ENCODE data around the gene CARD6. TPM values are rescaled to one million over a fixed set of nuclear protein-coding genes. Genes with fewer than 3 reads are reported as not detected.
A peak's percentile ranks its signal among the peaks of the same experiment; 100 is the strongest.
"Not testable (repeated sequence)": the region's sequence is repeated elsewhere in the genome, so short reads cannot be mapped to it uniquely, and the experiment has no call there.

The CARD6 gene
- total and polyA plus RNA-seq, 2 of the 4 experiments (the other 2 are of a cell fraction): 1.8 to 4.3 TPM

GRCh38 chr5:40792691-40793090 is 48.5 kb upstream of the CARD6 start:
- H3K23ac ChIP-seq (ENCODE audit: low read depth, low read length); H3K4me2 ChIP-seq (ENCODE audit: low read depth, low read length); BruUV-seq (replicated peaks); H4K5ac ChIP-seq (ENCODE audit: low read depth, low read length); H3K27ac ChIP-seq (ENCODE audit: insufficient read depth, low read length); H3K9me3 ChIP-seq (ENCODE audit: control insufficient read depth, insufficient read depth, low read length); H2AK9ac ChIP-seq (replicated peaks; ENCODE audit: low read depth, low read length, poor library complexity); H2AK5ac ChIP-seq (ENCODE audit: low read depth, low read length); H2BK5ac ChIP-seq (ENCODE audit: low read depth, low read length, poor library complexity, severe bottlenecking); H2BK120ac ChIP-seq (ENCODE audit: low read depth, low read length); H2AFZ ChIP-seq (replicated peaks; ENCODE audit: low read length, poor library complexity); intact Hi-C loops (cut with micrococcal nuclease); H4K8ac ChIP-seq (ENCODE audit: low read depth in 2 of 2, low read length in 2 of 2); H3K36me3 ChIP-seq (ENCODE audit: control insufficient read depth, insufficient read depth, low read length); in situ Hi-C loops (cut with MboI; ENCODE audit: low sequenced_read_pairs); ATAC-seq (ENCODE audit: low read depth); H3K14ac ChIP-seq (replicated peaks; ENCODE audit: low read depth, low read length); H3K4me3 ChIP-seq (ENCODE audit: insufficient read depth, low read depth, low read length); H3K9me1 ChIP-seq (ENCODE audit: insufficient read depth, low read length); H4K91ac ChIP-seq (ENCODE audit: insufficient read depth, low read depth, low read length); H3K56ac ChIP-seq (ENCODE audit: extremely low read depth, insufficient read depth, low read length); H2BK20ac ChIP-seq (ENCODE audit: low read depth, low read length); CTCF ChIA-PET; H3K27me3 ChIP-seq (ENCODE audit: control insufficient read depth, insufficient read depth, low read length); H3K4me1 ChIP-seq (ENCODE audit: control insufficient read depth, insufficient read depth, low read length); H3K9ac ChIP-seq (ENCODE audit: low read depth, low read length); H3K18ac ChIP-seq (ENCODE audit: low read depth, low read length); dilution Hi-C loops (cut with HindIII; ENCODE audit: low sequenced_read_pairs, unreplicated experiment); H3K4ac ChIP-seq (ENCODE audit: low read depth, low read length); H2BK15ac ChIP-seq (ENCODE audit: low read depth, low read length): not testable (repeated sequence)
- DNase-seq: peak; percentile 27
- POLR2A ChIA-PET (ENCODE audit: unreplicated experiment): interaction anchor here (0.7 kb wide), 1 partner anchor 14 kb away, joined by 3 read pairs; no protein-coding TSS in a partner anchor
- Histone ChIP-seq H4K20me1 (ENCODE audit: insufficient read depth, low read length) (peaks cover 89% of the 10 kb centered on the region), H3K79me1 (ENCODE audit: low read depth in 1 of 2, low read length in 2 of 2) (peaks cover 0 to 45% of the 10 kb centered on the region in 2 experiments; a peak in 2 of 4 replicates)
- no CpG with 5 or more reads among the region's 10 CpGs for WGBS, 2 experiments (ENCODE audit: extremely low coverage in 2 of 2, insufficient read length in 1 of 2)

GRCh38 chr5:40794340-40794739 is 46.8 kb upstream of the CARD6 start:
- Histone ChIP-seq H4K20me1 (ENCODE audit: insufficient read depth, low read length) (peaks cover 76% of the 10 kb centered on the region), H3K79me1 (ENCODE audit: low read depth in 1 of 2, low read length in 2 of 2) (peaks cover 0 to 39% of the 10 kb centered on the region in 2 experiments; a peak in 2 of 4 replicates)
- H2BK5ac ChIP-seq (ENCODE audit: low read depth, low read length, poor library complexity, severe bottlenecking); BruUV-seq (replicated peaks); H2AK5ac ChIP-seq (ENCODE audit: low read depth, low read length); H3K4me2 ChIP-seq (ENCODE audit: low read depth, low read length); H4K8ac ChIP-seq (ENCODE audit: low read depth in 2 of 2, low read length in 2 of 2); dilution Hi-C loops (cut with HindIII; ENCODE audit: low sequenced_read_pairs, unreplicated experiment); H3K9me3 ChIP-seq (ENCODE audit: control insufficient read depth, insufficient read depth, low read length); H3K56ac ChIP-seq (ENCODE audit: extremely low read depth, insufficient read depth, low read length); H3K9ac ChIP-seq (ENCODE audit: low read depth, low read length); H3K36me3 ChIP-seq (ENCODE audit: control insufficient read depth, insufficient read depth, low read length); H2BK120ac ChIP-seq (ENCODE audit: low read depth, low read length); H3K4me1 ChIP-seq (ENCODE audit: control insufficient read depth, insufficient read depth, low read length); POLR2A ChIA-PET (ENCODE audit: unreplicated experiment); intact Hi-C loops (cut with micrococcal nuclease); H3K27ac ChIP-seq (ENCODE audit: insufficient read depth, low read length); H4K5ac ChIP-seq (ENCODE audit: low read depth, low read length); H2BK15ac ChIP-seq (ENCODE audit: low read depth, low read length); H3K18ac ChIP-seq (ENCODE audit: low read depth, low read length); H4K91ac ChIP-seq (ENCODE audit: insufficient read depth, low read depth, low read length); H3K14ac ChIP-seq (replicated peaks; ENCODE audit: low read depth, low read length); H3K4me3 ChIP-seq (ENCODE audit: insufficient read depth, low read depth, low read length); DNase-seq; H3K9me1 ChIP-seq (ENCODE audit: insufficient read depth, low read length); H3K27me3 ChIP-seq (ENCODE audit: control insufficient read depth, insufficient read depth, low read length); ATAC-seq (ENCODE audit: low read depth); H3K23ac ChIP-seq (ENCODE audit: low read depth, low read length); H2AK9ac ChIP-seq (replicated peaks; ENCODE audit: low read depth, low read length, poor library complexity); H2BK20ac ChIP-seq (ENCODE audit: low read depth, low read length); CTCF ChIA-PET; in situ Hi-C loops (cut with MboI; ENCODE audit: low sequenced_read_pairs); H2AFZ ChIP-seq (replicated peaks; ENCODE audit: low read length, poor library complexity); H3K4ac ChIP-seq (ENCODE audit: low read depth, low read length): not testable (repeated sequence)

Measured in IMR-90 (cell line).